SW480 (cell line): ENCODE data around the gene RASGRP3.

Experiments used
- DNase-seq: peaks from one replicate; pipeline ENCODE4 v3.0.0-alpha.2; 2016; ENCODE audit warnings: low spot score

Gene RASGRP3

GRCh38 chr2:33525666-33526065, 49.2 kb downstream of the RASGRP3 start:
- DNase-seq: no peak

- no peak for DNase-seq
Observed at GRCh38 chr2:33526132-33526531, 49.7 kb downstream of the RASGRP3 start.

- DNase-seq: no peak
Observed at GRCh38 chr2:33526921-33527320, 50.5 kb downstream of the RASGRP3 start.

- no peak for DNase-seq
Observed at GRCh38 chr2:33528441-33528950, 52.0 kb downstream of the RASGRP3 start.

- DNase-seq: peak; percentile 11
Observed at GRCh38 chr2:33529771-33530481, 53.5 kb downstream of the RASGRP3 start.

GRCh38 chr2:33530690-33531548, 54.5 kb downstream of the RASGRP3 start:
- no peak for DNase-seq

GRCh38 chr2:33531549-33532059, 55.2 kb downstream of the RASGRP3 start:
- no peak for DNase-seq

GRCh38 chr2:33532146-33532545, 55.7 kb downstream of the RASGRP3 start:
- DNase-seq: no peak

GRCh38 chr2:33532966-33533365, 56.5 kb downstream of the RASGRP3 start:
- DNase-seq: no peak

GRCh38 chr2:33535421-33535820, 59.0 kb downstream of the RASGRP3 start:
- no peak for DNase-seq

GRCh38 chr2:33541243-33541642, 64.8 kb downstream of the RASGRP3 start:
- DNase-seq: no peak

- no peak for DNase-seq
Observed at GRCh38 chr2:33550206-33550605, 73.8 kb downstream of the RASGRP3 start.

GRCh38 chr2:33552758-33553461, 76.5 kb downstream of the RASGRP3 start:
- no peak for DNase-seq

GRCh38 chr2:33555681-33556080, 79.2 kb downstream of the RASGRP3 start:
- no peak for DNase-seq

GRCh38 chr2:33559328-33559727, 82.9 kb downstream of the RASGRP3 start:
- DNase-seq: no peak

- no peak for DNase-seq
Observed at GRCh38 chr2:33560017-33560416, 83.6 kb downstream of the RASGRP3 start.

GRCh38 chr2:33561872-33562271, 85.4 kb downstream of the RASGRP3 start:
- no peak for DNase-seq

GRCh38 chr2:33570681-33571080, 94.2 kb downstream of the RASGRP3 start:
- no peak for DNase-seq

GRCh38 chr2:33573657-33574056, 97.2 kb downstream of the RASGRP3 start:
- DNase-seq: no peak

- no peak for DNase-seq
Observed at GRCh38 chr2:33577084-33577483, 100.6 kb downstream of the RASGRP3 start.

GRCh38 chr2:33577668-33578067, 101.2 kb downstream of the RASGRP3 start:
- no peak for DNase-seq

GRCh38 chr2:33579227-33579626, 102.8 kb downstream of the RASGRP3 start:
- DNase-seq: no peak
